BE2C (cell line): Measurements from ENCODE around the gene EDA2R.

Source experiments
- DNase-seq: peaks from one replicate; pipeline ENCODE4 v3.0.0-alpha.2; 2020
- H3K27me3 ChIP-seq: fragments of 250-450 bp; sonication (Bioruptor Pico); 2 replicates; pipeline ENCODE4 v1.5.1; 2020; ENCODE audit warnings: mild to moderate bottlenecking
- H3K36me3 ChIP-seq: fragments of 250-450 bp; sonication (Bioruptor Pico); 2 replicates; pipeline ENCODE4 v1.5.1; 2020; ENCODE audit warnings: mild to moderate bottlenecking
- H3K4me1 ChIP-seq: fragments of 250-450 bp; sonication (Bioruptor Pico); 2 replicates; pipeline ENCODE4 v1.5.1; 2020
- H3K4me3 ChIP-seq: 2 replicates; pipeline ENCODE4 v1.5.1; 2011; ENCODE audit warnings: low read depth, low read length
- H3K9me3 ChIP-seq: fragments of 250-450 bp; sonication (Bioruptor Pico); 2 replicates; pipeline ENCODE4 v1.5.1; 2020
- TF ChIP-seq, protein P1 (sequence below): IDR thresholded peaks from 2 replicates; pipeline ENCODE4 v1.5.1; 2012; ENCODE audit warnings: mild to moderate bottlenecking, low read depth, low read length

Gene EDA2R

DNA sequence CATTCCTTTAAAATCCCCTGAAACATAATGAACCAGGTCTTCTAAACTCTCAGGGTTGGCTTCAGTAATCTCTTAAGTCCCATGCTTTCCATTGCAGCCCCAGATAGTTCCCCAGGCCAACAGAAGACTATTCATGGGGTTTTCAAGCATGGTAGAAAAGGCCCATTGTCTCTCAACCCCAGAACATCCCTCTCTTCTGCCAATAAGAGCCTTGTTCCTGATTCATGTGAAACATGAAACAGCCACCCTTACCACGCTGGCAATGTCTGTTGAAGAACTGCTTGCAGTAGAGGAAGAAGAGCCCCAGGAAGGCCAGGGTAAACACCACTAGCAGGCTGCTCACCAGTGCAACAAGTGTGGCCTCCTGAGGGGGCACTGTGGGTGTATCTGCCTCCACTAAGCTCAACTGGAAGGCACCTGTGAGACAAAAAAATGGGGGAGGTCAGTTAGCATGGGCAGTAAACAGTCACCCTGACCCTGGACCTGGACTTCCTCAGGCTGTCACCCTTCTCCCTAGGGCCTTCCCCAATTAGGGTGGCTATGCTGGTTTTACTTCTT is 36.4 kb downstream of the EDA2R start:
- TF ChIP-seq, protein P1, sequence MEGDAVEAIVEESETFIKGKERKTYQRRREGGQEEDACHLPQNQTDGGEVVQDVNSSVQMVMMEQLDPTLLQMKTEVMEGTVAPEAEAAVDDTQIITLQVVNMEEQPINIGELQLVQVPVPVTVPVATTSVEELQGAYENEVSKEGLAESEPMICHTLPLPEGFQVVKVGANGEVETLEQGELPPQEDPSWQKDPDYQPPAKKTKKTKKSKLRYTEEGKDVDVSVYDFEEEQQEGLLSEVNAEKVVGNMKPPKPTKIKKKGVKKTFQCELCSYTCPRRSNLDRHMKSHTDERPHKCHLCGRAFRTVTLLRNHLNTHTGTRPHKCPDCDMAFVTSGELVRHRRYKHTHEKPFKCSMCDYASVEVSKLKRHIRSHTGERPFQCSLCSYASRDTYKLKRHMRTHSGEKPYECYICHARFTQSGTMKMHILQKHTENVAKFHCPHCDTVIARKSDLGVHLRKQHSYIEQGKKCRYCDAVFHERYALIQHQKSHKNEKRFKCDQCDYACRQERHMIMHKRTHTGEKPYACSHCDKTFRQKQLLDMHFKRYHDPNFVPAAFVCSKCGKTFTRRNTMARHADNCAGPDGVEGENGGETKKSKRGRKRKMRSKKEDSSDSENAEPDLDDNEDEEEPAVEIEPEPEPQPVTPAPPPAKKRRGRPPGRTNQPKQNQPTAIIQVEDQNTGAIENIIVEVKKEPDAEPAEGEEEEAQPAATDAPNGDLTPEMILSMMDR, result no peak
- Histone ChIP-seq H3K36me3 (no peaks in the 10 kb centered on the region), H3K9me3 (no peaks in the 10 kb centered on the region), H3K4me1 (no peaks in the 10 kb centered on the region), H3K27me3 (no peaks in the 10 kb centered on the region), H3K4me3 (no peak overlapping the region)
- DNase-seq, result no peak

DNA sequence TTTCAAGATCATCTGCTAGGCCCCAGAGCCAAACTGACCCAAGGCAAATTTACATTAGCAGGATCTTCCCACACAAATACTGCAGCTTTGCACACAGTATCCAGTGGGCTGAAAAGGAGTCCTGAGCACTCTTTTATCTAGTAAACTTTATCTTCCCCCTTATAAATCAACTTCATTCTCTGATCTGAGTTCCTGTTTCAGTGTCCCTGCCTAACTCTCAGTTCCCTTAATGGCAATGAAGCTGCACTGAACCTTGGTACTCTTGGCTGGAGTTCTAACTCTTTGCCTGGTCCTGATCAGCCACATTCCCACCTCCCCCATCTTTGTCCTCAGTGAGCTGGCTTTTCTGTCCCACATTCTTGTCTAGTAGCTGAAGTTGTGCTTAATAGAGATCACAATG is 37.4 kb downstream of the EDA2R start:
- DNase-seq, result no peak
- Histone ChIP-seq H3K27me3 (no peaks in the 10 kb centered on the region), H3K4me3 (no peak overlapping the region), H3K4me1 (no peaks in the 10 kb centered on the region), H3K36me3 (no peaks in the 10 kb centered on the region), H3K9me3 (no peaks in the 10 kb centered on the region)
- TF ChIP-seq, protein P1, result no peak

DNA sequence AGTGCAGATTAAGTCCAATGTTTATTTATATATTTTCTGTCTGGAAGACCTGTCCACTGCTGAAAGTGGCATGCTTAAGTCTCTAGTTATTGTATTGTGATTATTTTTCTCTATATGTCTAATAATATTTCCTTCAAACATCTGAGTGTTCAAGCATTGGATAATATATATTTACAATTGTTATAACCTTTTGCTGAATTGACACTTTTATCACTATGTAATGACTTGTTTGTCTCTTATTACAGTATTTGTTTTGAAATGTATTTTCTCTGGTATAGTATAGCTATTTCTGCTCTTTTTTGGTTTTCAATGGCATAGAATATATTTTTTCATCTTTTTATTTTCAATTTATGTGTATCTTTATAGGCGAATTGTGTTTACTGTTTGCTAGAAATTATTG is 59.7 kb downstream of the EDA2R start:
- Histone ChIP-seq H3K9me3 (no peaks in the 10 kb centered on the region), H3K4me1 (no peaks in the 10 kb centered on the region), H3K36me3 (no peaks in the 10 kb centered on the region), H3K4me3 (no peak overlapping the region), H3K27me3 (no peaks in the 10 kb centered on the region)
- TF ChIP-seq, protein P1, result no peak
- DNase-seq, result no peak

DNA sequence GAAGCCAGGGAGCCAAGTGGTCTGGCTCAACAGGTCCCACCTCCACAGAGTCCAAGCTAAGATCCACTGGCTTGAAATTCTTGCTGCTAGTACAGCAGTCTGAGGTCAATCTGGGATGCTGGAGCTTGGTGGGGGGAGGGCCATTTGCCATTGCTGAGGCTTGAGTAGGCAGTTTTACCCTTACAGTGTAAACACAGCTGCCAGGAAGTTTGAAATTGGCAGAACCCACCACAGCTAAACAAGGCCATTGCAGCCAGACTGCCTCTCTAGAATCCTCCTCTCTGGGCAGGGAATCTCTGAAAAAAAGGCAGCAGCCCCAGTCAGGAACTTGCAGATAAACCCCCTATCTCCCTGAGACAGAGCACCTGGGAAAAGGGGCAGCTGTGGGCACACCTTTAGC is 84.9 kb downstream of the EDA2R start:
- no peaks in the 10 kb centered on the region for H3K9me3 ChIP-seq
- no peak overlapping the region for H3K4me3 ChIP-seq
- H3K36me3 ChIP-seq, result no peaks in the 10 kb centered on the region
- no peaks in the 10 kb centered on the region for H3K4me1 ChIP-seq
- H3K27me3 ChIP-seq, result no peaks in the 10 kb centered on the region
- TF ChIP-seq, protein P1, result no peak
- no peak for DNase-seq

DNA sequence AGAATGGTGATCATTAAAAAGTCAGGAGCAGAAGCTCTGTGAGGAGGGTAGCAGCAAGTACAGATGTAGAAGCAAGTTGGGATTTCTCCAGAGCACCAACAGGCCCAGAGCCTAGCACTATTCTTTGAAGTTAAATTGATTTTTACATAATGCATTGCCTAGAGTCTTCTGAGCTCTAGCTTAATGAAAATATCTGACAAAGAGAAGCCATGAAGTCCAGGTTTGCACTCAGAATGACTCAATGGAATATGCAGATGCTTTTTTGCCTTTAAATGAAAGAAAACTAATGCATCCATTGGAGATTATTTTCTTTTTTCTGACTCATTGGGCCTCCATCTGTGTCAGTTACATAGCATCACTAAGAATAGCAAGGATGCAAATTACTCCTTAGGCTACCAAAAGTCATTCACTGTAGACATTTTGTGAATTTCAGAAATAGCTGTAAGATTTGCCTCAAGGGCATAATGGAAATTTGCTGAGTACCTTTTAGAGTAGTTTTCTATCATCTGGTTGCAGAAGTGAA is 91.0 kb downstream of the EDA2R start:
- TF ChIP-seq, protein P1, result no peak
- H3K27me3 ChIP-seq, result no peaks in the 10 kb centered on the region
- H3K4me1 ChIP-seq, result no peaks in the 10 kb centered on the region

More for the DNA sequence above, 91.0 kb downstream of the EDA2R start:
- Histone ChIP-seq H3K36me3 (no peaks in the 10 kb centered on the region), H3K4me3 (no peak overlapping the region), H3K9me3 (no peaks in the 10 kb centered on the region)
- DNase-seq, result no peak
